ENCODE measurements around the gene ANKFN1. TPM values are rescaled to one million over a fixed set of nuclear protein-coding genes. Genes with fewer than 3 reads are reported as not detected.

The ANKFN1 gene
- total RNA-seq, 3 donors from 2014 or later: 0.22 to 1.4 (median 0.60) TPM

DNA sequence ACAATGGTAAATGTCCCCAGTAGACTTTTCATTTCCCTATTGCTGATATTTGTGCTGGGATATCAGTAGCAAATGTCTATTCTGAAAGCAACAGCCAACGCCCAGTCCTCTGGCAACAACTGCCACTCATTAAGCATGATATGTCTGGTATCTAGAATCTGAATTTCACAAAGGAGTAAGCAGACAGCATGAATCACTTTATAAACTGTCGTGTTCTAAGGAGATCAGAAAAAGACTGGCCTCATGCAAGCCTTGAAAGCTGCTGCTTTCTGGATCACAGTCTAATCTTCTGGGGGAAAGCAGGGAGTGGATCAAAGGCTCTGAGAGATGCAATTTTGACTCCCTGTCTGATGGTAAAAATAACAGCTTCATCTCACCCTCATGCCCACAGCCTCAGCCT lies 287.1 kb downstream of the ANKFN1 start:
- no peaks in the 10 kb centered on the region for H3K4me1 ChIP-seq (ENCODE audit: low read depth)
- H3K9me3 ChIP-seq: no peaks in the 10 kb centered on the region
- H3K4me3 ChIP-seq: no peak overlapping the region
- no peak for ATAC-seq
- TF ChIP-seq, protein P1, sequence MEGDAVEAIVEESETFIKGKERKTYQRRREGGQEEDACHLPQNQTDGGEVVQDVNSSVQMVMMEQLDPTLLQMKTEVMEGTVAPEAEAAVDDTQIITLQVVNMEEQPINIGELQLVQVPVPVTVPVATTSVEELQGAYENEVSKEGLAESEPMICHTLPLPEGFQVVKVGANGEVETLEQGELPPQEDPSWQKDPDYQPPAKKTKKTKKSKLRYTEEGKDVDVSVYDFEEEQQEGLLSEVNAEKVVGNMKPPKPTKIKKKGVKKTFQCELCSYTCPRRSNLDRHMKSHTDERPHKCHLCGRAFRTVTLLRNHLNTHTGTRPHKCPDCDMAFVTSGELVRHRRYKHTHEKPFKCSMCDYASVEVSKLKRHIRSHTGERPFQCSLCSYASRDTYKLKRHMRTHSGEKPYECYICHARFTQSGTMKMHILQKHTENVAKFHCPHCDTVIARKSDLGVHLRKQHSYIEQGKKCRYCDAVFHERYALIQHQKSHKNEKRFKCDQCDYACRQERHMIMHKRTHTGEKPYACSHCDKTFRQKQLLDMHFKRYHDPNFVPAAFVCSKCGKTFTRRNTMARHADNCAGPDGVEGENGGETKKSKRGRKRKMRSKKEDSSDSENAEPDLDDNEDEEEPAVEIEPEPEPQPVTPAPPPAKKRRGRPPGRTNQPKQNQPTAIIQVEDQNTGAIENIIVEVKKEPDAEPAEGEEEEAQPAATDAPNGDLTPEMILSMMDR (IDR thresholded peaks at IDR 0.05): no peak
- no peaks in the 10 kb centered on the region for H3K36me3 ChIP-seq (ENCODE audit: low read depth)
- DNase-seq: no peak
- intact Hi-C loops (cut with DNase I, micrococcal nuclease): no loop called here

DNA sequence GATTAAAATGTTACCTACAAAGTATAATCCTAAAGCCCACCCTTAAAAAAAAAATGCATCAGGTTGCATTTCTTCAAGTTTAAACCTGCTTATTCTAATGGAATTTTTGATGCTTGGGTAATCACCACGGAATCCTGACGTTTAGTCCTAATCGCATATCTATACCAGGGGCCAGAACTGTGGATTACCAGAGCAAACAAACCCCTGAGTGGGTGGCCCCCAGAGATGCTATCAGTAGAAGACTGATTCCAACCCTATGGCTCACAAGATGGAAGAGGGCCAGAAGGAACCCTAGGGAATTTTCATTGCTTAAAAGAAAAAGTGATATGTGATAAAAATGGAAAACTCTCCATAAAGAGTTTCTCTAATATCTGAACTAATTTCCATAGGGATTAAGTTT lies 288.0 kb downstream of the ANKFN1 start:
- intact Hi-C loops (cut with DNase I, micrococcal nuclease): no loop called here
- no peak for DNase-seq
- Histone ChIP-seq H3K4me1 (ENCODE audit: low read depth) (no peaks in the 10 kb centered on the region), H3K4me3 (no peak overlapping the region), H3K36me3 (ENCODE audit: low read depth) (no peaks in the 10 kb centered on the region), H3K9me3 (no peaks in the 10 kb centered on the region)
- TF ChIP-seq, protein P1 (IDR thresholded peaks at IDR 0.05): no peak
- ATAC-seq: no peak

DNA sequence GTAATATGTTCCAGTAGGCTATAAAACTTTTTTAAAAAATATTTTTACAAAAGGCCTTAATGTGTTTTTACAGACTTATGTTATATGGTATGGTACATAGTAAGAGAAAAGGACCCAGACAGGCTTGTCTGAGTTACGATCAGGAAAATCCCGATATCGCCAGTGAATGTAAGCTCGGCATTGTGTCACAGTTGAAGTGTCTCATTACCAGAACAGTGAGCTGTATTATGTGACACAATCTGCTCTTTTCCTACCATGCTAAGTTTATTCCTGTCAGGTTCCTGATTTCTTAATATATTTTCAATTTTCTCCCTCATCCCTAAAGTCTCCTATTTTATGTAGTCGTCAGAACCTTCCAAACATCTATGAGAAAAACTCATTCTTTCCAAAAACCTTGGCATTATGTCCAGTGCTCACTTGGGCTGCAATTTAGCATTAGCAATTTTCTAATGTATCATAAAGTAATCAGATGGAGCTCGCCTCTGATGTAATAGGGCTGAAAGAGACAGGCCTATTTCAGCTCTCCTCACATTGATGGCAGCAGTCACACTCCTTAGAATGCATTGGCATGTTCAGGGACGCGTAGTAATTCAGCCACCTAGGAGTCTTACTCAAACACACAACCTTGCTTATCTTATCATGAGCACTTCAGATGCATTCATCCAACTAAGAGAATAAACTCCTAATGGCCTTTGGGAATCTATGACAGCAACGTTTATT lies 292.6 kb downstream of the ANKFN1 start:
- H3K36me3 ChIP-seq (ENCODE audit: low read depth): no peaks in the 10 kb centered on the region
- no peak for ATAC-seq
- TF ChIP-seq, protein P1 (IDR thresholded peaks at IDR 0.05): no peak
- DNase-seq: no peak
- no peaks in the 10 kb centered on the region for H3K4me1 ChIP-seq (ENCODE audit: low read depth)
- H3K4me3 ChIP-seq: no peak overlapping the region
- intact Hi-C loops (cut with DNase I, micrococcal nuclease): no loop called here
- H3K9me3 ChIP-seq: no peaks in the 10 kb centered on the region

DNA sequence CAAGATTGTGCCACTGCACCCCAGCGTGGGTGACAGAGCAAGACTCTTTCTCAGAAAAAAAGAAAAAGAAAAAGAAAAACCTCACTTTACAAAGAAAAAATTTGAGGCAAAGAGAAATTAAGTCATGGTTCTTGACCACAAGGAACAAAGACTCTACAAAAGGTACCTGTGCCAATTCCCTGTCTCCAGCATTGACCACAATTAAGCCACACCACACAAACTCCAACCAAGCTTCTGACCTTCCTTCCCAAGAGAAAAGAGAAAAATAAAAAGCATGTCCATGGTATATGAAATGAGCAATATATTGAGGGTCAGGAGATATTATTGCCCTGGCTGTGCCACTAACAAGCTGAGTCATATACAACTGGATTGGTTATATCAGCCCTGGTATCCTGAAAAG lies 293.9 kb downstream of the ANKFN1 start:
- Histone ChIP-seq H3K9me3 (no peaks in the 10 kb centered on the region), H3K4me3 (no peak overlapping the region), H3K36me3 (ENCODE audit: low read depth) (no peaks in the 10 kb centered on the region), H3K4me1 (ENCODE audit: low read depth) (no peaks in the 10 kb centered on the region)
- intact Hi-C loops (cut with DNase I, micrococcal nuclease): no loop called here
- TF ChIP-seq, protein P1 (IDR thresholded peaks at IDR 0.05): no peak
- ATAC-seq (no peak), DNase-seq (no peak)

DNA sequence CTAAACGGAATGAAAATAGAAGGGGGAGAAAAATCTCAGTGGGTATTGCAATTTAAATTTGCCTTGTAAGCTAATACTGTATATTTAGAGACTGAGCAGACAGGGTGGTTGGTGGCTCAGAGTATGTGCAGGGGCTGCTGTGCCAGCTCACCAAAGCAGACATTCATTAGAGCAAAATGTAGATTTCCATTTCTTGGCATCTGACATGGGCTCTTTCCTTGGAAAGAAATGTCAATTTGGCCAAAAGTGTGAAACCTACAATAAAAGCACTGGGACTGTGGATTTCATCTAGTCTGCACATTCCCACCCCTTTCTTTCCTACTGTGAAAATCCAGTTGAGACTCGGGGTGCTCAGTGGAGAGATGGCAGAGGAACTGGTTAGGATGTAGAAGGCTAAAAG lies 295.1 kb downstream of the ANKFN1 start:
- intact Hi-C loops (cut with DNase I, micrococcal nuclease): no loop called here
- Histone ChIP-seq H3K4me1 (ENCODE audit: low read depth) (no peaks in the 10 kb centered on the region), H3K36me3 (ENCODE audit: low read depth) (no peaks in the 10 kb centered on the region), H3K9me3 (no peaks in the 10 kb centered on the region), H3K4me3 (no peak overlapping the region)
- DNase-seq (no peak), ATAC-seq (no peak)
- TF ChIP-seq, protein P1 (IDR thresholded peaks at IDR 0.05): no peak

DNA sequence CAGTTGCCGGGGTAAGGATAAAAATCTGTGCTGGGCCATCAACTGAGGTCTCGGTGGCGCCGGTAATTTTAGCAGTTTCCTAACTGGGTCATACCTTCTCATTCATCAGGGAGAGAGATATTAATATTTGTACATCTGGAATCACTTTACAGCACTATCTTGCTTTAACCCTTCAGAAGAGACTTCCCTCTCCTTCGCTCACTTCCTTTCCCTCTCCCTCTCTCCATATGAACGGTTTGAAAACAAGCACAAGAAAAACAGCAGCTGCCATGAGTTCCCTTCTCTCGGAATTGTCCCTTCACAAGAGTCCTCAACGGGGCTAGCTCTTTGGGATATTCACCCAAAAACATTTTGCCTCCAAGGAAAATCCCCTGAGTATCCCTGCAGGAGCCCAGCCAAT lies 295.9 kb downstream of the ANKFN1 start:
- H3K4me3 ChIP-seq: no peak overlapping the region
- intact Hi-C loops (cut with DNase I, micrococcal nuclease): no loop called here

More for the DNA sequence above, 295.9 kb downstream of the ANKFN1 start:
- Histone ChIP-seq H3K36me3 (ENCODE audit: low read depth) (no peaks in the 10 kb centered on the region), H3K9me3 (no peaks in the 10 kb centered on the region), H3K4me1 (ENCODE audit: low read depth) (no peaks in the 10 kb centered on the region)
- TF ChIP-seq, protein P1 (IDR thresholded peaks at IDR 0.05): no peak
- no peak for ATAC-seq
- no peak for DNase-seq
